NCI-H2196 (cell line): ENCODE measurements around the gene RFX3.

Source experiments
- DNase-seq: peaks from one replicate; lab custom pipeline; 2025; ENCODE audit not compliant: unreplicated experiment; lab: John Stamatoyannopoulos, UW

The RFX3 gene

GRCh38 chr9:3514786-3515185, 11.0 kb downstream of the RFX3 start:
- no peak for DNase-seq

DNA sequence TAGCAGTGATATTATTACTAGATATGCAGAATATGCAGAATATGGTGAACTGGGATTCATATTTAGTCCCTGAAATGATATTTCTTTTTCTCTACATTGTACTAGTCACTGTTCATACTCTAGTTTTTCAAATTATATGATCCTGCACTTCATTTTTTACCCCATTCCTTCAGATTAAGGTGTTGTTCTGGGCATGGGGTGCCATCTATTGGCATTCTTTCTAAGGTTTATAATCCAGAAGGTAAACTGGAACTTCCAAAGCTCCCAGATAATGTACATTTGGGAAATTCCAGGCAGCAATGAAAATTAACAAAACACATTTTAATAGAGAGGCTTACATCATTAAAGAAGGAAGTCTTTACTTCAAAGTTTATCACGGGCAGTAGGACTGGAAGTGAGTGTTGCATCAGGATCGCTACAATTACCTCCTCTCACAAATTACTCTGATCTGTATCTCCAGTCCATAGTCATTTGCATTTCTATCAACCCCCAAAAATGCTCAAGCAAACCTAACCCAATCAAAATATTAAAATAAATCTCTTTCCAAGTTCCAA, 12.5 kb downstream of the RFX3 start:
- no peak for DNase-seq

DNA sequence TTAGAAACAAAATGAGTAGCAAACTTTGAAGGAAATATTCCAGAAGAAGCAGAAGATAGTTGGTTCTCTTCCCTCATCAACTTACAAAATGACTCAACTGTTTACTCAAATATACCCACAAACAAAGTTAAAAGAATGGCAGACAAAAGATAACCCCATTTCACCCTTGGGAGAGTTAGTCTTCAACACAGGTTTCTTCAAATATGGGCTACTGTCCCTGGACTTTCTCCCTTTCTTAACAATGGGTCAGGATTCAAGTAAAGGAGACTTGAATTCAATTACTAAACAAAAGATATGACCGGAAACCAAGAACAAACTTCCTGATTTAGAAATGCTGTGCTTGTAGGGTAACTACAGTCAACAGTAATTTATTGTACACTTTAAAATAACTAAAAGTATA, 14.2 kb downstream of the RFX3 start:
- no peak for DNase-seq

GRCh38 chr9:3510796-3511195, 15.0 kb downstream of the RFX3 start:
- no peak for DNase-seq

- DNase-seq, result no peak
These were observed 15.9 kb downstream of the RFX3 start for GRCh38 chr9:3509926-3510325.

DNA sequence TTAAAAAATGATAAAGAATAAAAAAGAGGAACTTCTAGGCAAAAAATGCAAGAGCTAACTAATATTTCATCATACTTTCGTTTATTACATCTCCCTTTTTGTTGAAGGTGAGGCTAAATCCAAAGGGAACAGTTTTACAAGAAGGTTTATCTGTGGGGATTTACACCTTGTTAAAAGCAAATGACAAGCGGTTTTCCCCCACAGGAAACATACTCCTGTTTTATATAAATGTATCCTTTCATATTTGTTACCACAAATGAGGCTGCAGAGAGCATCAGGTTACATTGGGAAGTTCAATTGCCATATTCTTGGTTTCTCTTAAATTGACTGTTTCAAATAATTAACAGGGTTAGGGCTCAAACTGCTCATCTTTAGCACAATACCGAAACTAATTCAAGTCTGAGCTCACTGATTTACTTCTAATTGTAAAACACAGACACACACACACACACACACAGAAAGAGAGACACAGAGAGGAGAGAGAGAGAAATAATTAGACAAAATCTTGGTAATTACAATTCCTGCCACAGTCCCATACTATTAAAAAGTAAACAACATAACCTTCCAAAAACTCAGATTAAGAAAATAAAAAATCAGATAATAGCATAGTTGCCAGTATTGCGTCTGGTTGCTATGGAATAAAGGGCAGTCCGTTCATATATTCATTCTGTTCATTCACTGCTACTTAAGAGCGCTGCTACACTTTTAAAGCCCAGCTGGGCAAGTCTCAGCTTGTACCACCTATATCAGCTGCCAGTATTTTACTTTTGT, 17.1 kb downstream of the RFX3 start:
- DNase-seq, result peak; percentile 77

GRCh38 chr9:3508078-3508431, 17.7 kb downstream of the RFX3 start:
- DNase-seq, result no peak

DNA sequence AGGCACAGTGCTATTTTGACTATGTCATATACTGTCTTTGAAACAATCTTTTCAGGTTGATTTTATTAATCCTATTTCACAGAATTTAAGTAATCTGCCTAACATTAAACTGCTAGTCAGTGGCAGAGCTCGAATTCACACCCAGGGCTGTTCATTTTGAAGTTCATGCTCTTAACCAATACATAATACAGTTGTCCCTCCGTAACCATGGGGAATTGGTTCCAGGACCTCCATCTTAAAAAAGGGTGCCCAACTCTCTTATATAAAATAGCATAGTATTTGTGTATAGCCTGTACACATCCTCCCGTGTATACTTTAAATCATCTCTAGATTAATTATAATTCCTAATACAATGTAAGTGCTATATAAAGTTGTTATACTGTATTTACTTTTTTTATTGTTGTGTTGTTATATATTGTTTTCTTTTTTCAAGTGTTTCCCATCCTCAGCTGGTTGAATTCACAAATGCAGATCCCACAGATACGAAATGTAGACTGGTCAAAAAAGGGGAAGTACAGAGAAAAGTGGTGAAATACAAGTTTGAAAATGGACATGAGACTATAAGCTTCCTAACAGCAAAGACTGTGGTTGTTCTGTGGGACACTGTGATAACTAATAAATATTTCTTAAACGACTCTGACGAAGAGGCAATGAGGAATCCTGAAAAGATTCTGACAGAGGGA, 18.3 kb downstream of the RFX3 start:
- DNase-seq, result no peak

DNA sequence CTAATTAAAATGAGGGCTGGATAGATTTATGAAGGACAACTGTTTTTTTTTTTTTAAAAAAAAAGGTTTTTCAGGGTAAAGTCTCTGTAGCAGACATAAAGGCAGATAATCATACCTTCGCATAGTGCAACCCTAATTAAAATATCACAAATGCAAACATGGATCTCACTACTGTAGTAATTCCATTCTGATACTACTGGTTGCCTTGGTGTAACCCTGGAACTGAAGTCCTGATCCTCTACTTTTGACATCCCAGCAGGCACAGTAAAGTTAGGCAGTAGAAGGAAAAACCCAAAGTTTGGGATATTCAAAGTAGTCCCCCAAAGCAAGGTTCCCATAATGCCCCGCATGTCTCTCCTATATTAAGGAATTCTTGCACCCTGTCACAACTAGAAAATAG, 19.6 kb downstream of the RFX3 start:
- no peak for DNase-seq

- DNase-seq, result no peak
These were observed 23.0 kb downstream of the RFX3 start for GRCh38 chr9:3502560-3503398.

- no peak for DNase-seq
These were observed 25.8 kb downstream of the RFX3 start for GRCh38 chr9:3500044-3500443.

DNA sequence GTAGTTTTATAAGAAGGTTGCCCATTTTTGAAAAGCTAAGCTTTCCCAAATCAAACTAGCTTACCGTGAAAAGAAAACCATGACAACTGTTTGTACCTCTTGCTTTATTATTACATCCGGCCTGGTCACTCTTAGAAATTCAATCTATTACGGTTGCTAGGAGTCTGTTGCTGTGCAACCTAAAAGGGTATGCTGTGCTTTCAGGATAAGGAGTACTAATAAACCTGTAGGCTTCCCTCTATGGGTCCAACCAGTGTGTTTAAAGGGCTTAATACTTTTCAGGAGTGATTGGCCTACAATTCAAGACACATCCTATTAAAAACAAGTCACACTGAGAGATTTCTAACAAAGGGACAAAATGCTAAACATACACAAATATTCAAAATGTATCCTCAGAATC, 27.1 kb downstream of the RFX3 start:
- DNase-seq, result no peak

DNA sequence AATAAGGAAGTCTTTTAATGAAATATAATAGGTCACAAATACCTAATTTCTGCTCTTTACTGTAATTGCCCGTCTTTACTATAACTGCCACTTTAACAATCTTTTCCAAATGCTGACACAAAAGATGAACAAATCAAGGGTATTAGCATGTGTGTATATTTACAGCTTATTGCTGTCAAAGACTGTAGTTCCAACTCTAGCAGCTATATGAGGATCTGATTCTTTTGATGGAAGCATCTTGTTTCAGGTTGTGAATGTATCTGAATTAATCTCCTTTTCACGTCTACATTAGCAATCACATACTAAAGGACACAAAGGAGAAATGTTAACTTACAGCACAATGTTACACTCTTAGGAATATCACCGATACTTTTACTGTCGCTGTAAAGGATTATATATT, 27.9 kb downstream of the RFX3 start:
- no peak for DNase-seq

DNA sequence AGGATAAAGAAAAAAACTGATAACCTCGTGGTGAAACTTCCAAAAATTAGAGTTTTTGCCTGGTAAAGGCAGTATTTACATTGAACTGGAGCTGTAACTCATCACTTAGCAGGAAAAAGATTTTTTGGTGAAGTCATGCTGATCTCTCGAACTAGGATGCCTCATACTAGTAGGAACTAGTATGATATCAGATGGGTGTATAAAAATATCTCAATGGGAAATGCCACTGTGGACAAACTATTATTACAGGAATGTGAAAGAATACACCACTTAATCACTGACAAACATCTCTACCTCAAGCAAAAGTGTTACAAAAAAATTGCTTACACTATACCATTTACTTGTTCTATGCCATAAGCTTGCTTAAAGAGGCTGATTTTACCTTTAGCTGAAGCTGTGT, 28.4 kb downstream of the RFX3 start:
- DNase-seq, result no peak

- no peak for DNase-seq
These were observed 29.9 kb downstream of the RFX3 start for GRCh38 chr9:3495855-3496254.

GRCh38 chr9:3492214-3492613, 33.6 kb downstream of the RFX3 start:
- DNase-seq, result no peak

- no peak for DNase-seq
These were observed 34.4 kb downstream of the RFX3 start for GRCh38 chr9:3491450-3491849.

DNA sequence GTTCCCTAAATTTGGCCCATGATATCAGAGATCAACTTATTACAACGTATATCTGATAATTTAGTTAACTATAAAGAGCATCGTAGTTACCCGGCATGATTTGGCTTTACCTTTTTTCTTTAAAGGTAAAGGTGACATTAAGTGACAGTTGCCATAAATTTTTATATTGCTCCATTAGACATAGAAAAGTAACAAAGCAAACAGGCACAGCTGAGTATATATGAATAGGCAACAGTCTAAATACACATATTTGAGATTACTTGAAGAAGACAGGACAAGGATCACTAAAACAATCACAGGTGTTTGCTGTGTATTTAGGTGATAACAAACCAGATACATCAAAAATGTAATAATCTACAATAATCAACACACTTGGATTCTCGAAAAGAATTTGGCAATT, 34.8 kb downstream of the RFX3 start:
- no peak for DNase-seq

- no peak for DNase-seq
These were observed 43.2 kb downstream of the RFX3 start for GRCh38 chr9:3482578-3482977.

DNA sequence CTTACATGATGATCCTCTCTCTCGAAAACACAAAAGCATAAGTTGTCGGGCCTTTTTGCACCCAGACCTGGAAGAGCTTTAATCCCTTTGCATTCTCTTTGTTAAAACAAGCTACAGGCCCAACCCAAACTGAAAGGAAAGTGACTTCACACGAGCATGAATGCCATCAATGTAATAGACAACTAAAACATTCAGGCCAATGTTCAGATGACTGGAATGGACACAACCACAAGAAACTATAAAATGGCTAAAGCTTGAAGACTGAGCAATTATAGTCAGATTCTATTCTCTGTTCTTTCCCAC, 45.5 kb downstream of the RFX3 start:
- no peak for DNase-seq

GRCh38 chr9:3479514-3480352, 46.1 kb downstream of the RFX3 start:
- DNase-seq, result no peak
